ENCODE results near the gene TOB2.

GRCh38 chr22:41470886-41471285 lies 24.3 kb upstream of the TOB2 start:
- no peak for TF ChIP-seq CTCF (IDR thresholded peaks at IDR 0.05)
- TF ChIP-seq POLR2A (IDR thresholded peaks at IDR 0.05), result no peak
- TF ChIP-seq EP300 (IDR thresholded peaks at IDR 0.05), result no peak

Data from tibial nerve (tissue), 4 donors.